ENCODE measurements around the gene HEXIM2. TPM values are rescaled to one million over a fixed set of nuclear protein-coding genes. Genes with fewer than 3 reads are reported as not detected.

HEXIM2 gene
- total and polyA plus RNA-seq, 2 of the 13 experiments (the other 11 are each of a cell fraction or from before 2014, with no cell fraction given), result 27.1 to 32.4 TPM

- TF ChIP-seq, protein P1, sequence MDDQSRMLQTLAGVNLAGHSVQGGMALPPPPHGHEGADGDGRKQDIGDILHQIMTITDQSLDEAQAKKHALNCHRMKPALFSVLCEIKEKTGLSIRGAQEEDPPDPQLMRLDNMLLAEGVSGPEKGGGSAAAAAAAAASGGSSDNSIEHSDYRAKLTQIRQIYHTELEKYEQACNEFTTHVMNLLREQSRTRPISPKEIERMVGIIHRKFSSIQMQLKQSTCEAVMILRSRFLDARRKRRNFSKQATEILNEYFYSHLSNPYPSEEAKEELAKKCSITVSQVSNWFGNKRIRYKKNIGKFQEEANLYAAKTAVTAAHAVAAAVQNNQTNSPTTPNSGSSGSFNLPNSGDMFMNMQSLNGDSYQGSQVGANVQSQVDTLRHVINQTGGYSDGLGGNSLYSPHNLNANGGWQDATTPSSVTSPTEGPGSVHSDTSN (CRISPR knock-in tag; IDR thresholded peaks at IDR 0.05; ENCODE audit: borderline replicate concordance), result no peak
- no peak for TF ChIP-seq ONECUT2 (CRISPR knock-in tag; IDR thresholded peaks at IDR 0.05)
- no peak for TF ChIP-seq GPN1 (CRISPR knock-in tag; IDR thresholded peaks at IDR 0.05; ENCODE audit: borderline replicate concordance)
- no peak for TF ChIP-seq ZSCAN22 (CRISPR knock-in tag; IDR thresholded peaks at IDR 0.05)
- TF ChIP-seq ZNF644 (CRISPR knock-in tag; IDR thresholded peaks at IDR 0.05; ENCODE audit: low read depth), result no peak
- no peak for TF ChIP-seq WIZ (CRISPR knock-in tag; IDR thresholded peaks at IDR 0.05)
- TF ChIP-seq TIGD3 (CRISPR knock-in tag; IDR thresholded peaks at IDR 0.05; ENCODE audit: borderline replicate concordance), result no peak
- TF ChIP-seq ZNF260 (CRISPR knock-in tag; IDR thresholded peaks at IDR 0.05; ENCODE audit: borderline replicate concordance, low read depth), result peak; percentile 55; the same call in 1 of the 2 replicates
- no peak for TF ChIP-seq SSRP1 (CRISPR knock-in tag; IDR thresholded peaks at IDR 0.05)
- TF ChIP-seq, protein P2, sequence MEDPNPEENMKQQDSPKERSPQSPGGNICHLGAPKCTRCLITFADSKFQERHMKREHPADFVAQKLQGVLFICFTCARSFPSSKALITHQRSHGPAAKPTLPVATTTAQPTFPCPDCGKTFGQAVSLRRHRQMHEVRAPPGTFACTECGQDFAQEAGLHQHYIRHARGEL (CRISPR knock-in tag; IDR thresholded peaks at IDR 0.05), result no peak
- peak; percentile 74; the same call in 1 of the 2 replicates for TF ChIP-seq ATF7-NPFF (CRISPR knock-in tag; IDR thresholded peaks at IDR 0.05; ENCODE audit: low read depth)
- TF ChIP-seq ZNF691 (CRISPR knock-in tag; IDR thresholded peaks at IDR 0.05; ENCODE audit: borderline replicate concordance, low read depth), result no peak
- TF ChIP-seq HNRNPLL (IDR thresholded peaks at IDR 0.05; ENCODE audit: low read depth, low read length, poor library complexity, severe bottlenecking), result no peak
- no peak; the same call in 1 of the 2 replicates for TF ChIP-seq CAMTA2 (CRISPR knock-in tag; IDR thresholded peaks at IDR 0.05; ENCODE audit: borderline replicate concordance)
- TF ChIP-seq MZF1 (CRISPR knock-in tag; IDR thresholded peaks at IDR 0.05; ENCODE audit: borderline replicate concordance), result no peak
- TF ChIP-seq RBAK (CRISPR knock-in tag; IDR thresholded peaks at IDR 0.05), result no peak
- peak; percentile 39; the same call in 1 of the 2 replicates for TF ChIP-seq SALL2 (CRISPR knock-in tag; IDR thresholded peaks at IDR 0.05)
- peak; percentile 64; the same call in 1 of the 2 replicates for TF ChIP-seq CC2D1A (CRISPR knock-in tag; IDR thresholded peaks at IDR 0.05)
- no peak for TF ChIP-seq BORCS8-MEF2B (CRISPR knock-in tag; IDR thresholded peaks at IDR 0.05)
- TF ChIP-seq, protein P3, sequence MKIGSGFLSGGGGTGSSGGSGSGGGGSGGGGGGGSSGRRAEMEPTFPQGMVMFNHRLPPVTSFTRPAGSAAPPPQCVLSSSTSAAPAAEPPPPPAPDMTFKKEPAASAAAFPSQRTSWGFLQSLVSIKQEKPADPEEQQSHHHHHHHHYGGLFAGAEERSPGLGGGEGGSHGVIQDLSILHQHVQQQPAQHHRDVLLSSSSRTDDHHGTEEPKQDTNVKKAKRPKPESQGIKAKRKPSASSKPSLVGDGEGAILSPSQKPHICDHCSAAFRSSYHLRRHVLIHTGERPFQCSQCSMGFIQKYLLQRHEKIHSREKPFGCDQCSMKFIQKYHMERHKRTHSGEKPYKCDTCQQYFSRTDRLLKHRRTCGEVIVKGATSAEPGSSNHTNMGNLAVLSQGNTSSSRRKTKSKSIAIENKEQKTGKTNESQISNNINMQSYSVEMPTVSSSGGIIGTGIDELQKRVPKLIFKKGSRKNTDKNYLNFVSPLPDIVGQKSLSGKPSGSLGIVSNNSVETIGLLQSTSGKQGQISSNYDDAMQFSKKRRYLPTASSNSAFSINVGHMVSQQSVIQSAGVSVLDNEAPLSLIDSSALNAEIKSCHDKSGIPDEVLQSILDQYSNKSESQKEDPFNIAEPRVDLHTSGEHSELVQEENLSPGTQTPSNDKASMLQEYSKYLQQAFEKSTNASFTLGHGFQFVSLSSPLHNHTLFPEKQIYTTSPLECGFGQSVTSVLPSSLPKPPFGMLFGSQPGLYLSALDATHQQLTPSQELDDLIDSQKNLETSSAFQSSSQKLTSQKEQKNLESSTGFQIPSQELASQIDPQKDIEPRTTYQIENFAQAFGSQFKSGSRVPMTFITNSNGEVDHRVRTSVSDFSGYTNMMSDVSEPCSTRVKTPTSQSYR (CRISPR knock-in tag; IDR thresholded peaks at IDR 0.05; ENCODE audit: borderline replicate concordance), result no peak
- TF ChIP-seq ELF3 (CRISPR knock-in tag; IDR thresholded peaks at IDR 0.05), result no peak
- TF ChIP-seq ZNF574 (CRISPR knock-in tag; IDR thresholded peaks at IDR 0.05), result no peak
Measured at GRCh38 chr17:45170931-45171337, 9.3 kb downstream of the HEXIM2 start (continued).
